ENCODE results near the gene AVEN. TPM values are rescaled to one million over a fixed set of nuclear protein-coding genes. Genes with fewer than 3 reads are reported as not detected.
"Not testable (repeated sequence)": the region's sequence is repeated elsewhere in the genome, so short reads cannot be mapped to it uniquely, and the experiment has no call there.

AVEN gene
- total RNA-seq, 1 donor from 2014 or later, result 11.5 TPM

DNA sequence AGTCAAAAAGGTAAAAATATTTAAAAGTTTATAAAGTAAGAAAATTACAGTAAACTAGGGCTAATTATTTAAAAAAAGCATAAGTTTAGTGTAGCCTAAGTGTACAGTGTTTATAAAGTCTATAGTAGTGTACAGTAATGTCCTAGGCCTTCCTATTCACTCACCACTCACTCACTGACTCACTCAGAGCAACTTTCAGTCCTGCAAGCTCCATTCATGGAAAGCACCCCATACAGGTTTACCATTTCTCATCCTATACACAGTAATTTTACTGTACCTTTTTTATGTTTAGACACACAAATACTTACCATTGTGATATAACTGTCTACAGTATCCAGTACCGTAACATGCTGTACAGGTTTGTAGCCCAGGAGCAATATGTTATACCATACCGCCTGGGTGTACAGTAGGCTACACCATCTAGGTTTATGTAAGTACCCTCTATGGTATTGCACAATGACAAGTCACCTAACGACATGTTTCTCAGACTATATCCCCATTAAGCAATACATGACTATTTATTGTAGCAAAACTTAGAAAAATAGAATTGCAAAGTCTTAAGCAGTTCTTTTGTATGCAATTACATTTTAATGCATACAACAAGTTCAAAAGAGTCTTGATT, 19.5 kb downstream of the AVEN start:
- H3K27ac ChIP-seq, result no peak overlapping the region
- intact Hi-C loops (cut with DNase I), result no loop called here

DNA sequence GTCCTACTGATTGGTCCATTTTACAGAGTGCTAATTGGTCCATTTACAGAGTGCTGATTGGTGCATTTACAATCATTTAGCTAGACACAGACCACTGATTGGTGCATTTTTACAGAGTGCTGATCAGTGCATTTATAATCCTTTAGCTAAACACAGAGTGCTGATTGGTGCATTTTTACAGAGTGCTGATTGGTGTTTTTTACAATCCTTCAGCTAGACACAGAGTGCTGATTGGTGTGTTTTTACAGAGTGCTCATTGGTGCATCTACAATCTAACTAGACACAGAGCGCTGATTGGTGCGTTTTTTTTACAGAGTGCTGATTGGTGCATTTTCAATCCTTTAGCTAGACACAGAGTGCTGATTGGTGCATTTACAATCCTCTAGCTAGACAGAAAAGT, 20.3 kb downstream of the AVEN start:
- not testable (repeated sequence) for ATAC-seq

More for the DNA sequence above, 19.5 kb downstream of the AVEN start:
- H3K27me3 ChIP-seq, result no peaks in the 10 kb centered on the region
- no peak overlapping the region for H3K4me3 ChIP-seq
- DNase-seq, result no peak
- no peaks in the 10 kb centered on the region for H3K36me3 ChIP-seq
- TF ChIP-seq, protein P1, sequence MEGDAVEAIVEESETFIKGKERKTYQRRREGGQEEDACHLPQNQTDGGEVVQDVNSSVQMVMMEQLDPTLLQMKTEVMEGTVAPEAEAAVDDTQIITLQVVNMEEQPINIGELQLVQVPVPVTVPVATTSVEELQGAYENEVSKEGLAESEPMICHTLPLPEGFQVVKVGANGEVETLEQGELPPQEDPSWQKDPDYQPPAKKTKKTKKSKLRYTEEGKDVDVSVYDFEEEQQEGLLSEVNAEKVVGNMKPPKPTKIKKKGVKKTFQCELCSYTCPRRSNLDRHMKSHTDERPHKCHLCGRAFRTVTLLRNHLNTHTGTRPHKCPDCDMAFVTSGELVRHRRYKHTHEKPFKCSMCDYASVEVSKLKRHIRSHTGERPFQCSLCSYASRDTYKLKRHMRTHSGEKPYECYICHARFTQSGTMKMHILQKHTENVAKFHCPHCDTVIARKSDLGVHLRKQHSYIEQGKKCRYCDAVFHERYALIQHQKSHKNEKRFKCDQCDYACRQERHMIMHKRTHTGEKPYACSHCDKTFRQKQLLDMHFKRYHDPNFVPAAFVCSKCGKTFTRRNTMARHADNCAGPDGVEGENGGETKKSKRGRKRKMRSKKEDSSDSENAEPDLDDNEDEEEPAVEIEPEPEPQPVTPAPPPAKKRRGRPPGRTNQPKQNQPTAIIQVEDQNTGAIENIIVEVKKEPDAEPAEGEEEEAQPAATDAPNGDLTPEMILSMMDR (IDR thresholded peaks at IDR 0.05), result no peak
- no peaks in the 10 kb centered on the region for H3K4me1 ChIP-seq
- no peaks in the 10 kb centered on the region for H3K9me3 ChIP-seq
- no peak for ATAC-seq

DNA sequence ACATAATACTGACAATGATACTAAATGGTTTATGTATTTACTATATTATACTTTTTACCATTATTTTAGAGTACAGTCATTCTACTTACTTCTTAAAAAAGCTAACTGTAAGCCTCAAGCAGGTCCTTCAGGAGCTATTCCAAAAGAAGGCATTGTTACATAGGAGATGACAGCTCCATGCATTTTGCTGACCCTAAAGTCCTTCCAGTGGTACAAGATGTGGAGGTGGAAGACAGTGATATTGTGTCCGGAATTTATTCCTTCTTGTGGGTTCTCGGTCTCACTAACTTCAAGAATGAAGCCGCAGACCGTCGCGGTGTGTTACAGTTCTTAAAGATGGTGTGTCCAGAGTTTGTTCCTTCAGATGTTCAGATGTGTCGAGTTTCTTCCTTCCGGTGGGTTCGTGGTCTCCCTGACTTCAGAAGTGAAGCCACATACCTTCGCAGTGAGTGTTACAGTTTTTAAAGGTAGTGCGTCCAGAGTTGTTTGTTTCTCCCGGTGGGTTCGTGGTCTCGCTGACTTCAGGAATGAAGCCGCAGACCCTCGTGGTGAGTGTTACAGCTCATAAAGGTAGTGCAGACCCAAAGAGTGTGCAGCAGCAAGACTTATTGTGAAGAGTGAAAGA, 20.9 kb downstream of the AVEN start:
- DNase-seq (no peak), ATAC-seq (no peak)
- H3K27me3 ChIP-seq, result no peaks in the 10 kb centered on the region
- no peaks in the 10 kb centered on the region for H3K36me3 ChIP-seq
- H3K9me3 ChIP-seq, result no peaks in the 10 kb centered on the region
- TF ChIP-seq, protein P1 (IDR thresholded peaks at IDR 0.05), result no peak
- H3K4me3 ChIP-seq, result no peak overlapping the region
- intact Hi-C loops (cut with DNase I), result no loop called here
- H3K27ac ChIP-seq, result no peak overlapping the region
- no peaks in the 10 kb centered on the region for H3K4me1 ChIP-seq

More for the DNA sequence above, 20.3 kb downstream of the AVEN start:
- H3K27ac ChIP-seq; DNase-seq; H3K9me3 ChIP-seq; H3K36me3 ChIP-seq; H3K4me3 ChIP-seq; intact Hi-C loops (cut with DNase I); H3K4me1 ChIP-seq; H3K27me3 ChIP-seq: not testable (repeated sequence)

DNA sequence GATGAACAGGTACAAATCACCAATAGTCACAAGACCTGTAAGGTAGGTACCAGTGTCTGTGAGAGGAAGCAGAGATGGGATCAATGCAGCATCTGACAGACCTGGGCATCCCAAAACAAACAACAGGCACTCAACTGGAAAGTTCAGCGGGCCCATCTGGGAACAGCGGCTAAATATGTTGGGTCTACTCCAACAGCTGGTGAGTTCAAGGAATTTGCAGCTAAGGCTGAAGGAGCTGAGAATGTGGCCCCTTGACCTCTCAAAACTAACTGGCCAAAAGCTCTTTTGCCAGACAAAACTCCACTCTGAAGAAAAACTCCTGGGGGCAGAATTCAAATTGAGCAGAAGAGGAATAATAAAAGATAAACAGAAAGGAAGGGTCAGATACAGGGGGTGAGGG, 24.4 kb downstream of the AVEN start:
- ATAC-seq (no peak), DNase-seq (no peak)
- Histone ChIP-seq H3K27ac (no peak overlapping the region), H3K27me3 (no peaks in the 10 kb centered on the region), H3K36me3 (no peaks in the 10 kb centered on the region), H3K4me1 (no peaks in the 10 kb centered on the region), H3K9me3 (no peaks in the 10 kb centered on the region), H3K4me3 (no peak overlapping the region)
- intact Hi-C loops (cut with DNase I), result no loop called here
- TF ChIP-seq, protein P1 (IDR thresholded peaks at IDR 0.05), result no peak

DNA sequence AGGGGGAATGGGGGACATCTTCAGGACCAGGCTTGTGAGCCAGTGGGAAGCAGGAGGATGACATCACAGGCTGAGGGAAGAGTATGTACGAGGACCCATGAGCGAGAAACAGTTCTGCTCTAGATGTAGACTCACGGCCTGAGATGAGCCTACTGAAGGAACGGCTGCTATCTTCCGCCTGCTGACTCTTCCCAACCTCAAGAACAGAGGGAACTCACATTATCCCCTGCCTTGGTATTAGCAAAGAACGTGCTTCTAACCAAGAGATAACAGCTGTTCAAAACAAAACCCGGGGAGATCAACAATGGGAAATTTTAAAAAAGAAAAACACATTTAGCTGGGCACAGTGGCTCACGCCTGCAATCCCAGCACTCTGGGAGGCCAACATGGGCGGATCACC, 25.3 kb downstream of the AVEN start:
- H3K4me3 ChIP-seq, result no peak overlapping the region
- H3K36me3 ChIP-seq, result no peaks in the 10 kb centered on the region
- no peaks in the 10 kb centered on the region for H3K4me1 ChIP-seq
- no peaks in the 10 kb centered on the region for H3K27me3 ChIP-seq
- H3K9me3 ChIP-seq, result no peaks in the 10 kb centered on the region
- intact Hi-C loops (cut with DNase I), result no loop called here
- no peak overlapping the region for H3K27ac ChIP-seq
- no peak for ATAC-seq
- TF ChIP-seq, protein P1 (IDR thresholded peaks at IDR 0.05), result no peak
- DNase-seq, result no peak

DNA sequence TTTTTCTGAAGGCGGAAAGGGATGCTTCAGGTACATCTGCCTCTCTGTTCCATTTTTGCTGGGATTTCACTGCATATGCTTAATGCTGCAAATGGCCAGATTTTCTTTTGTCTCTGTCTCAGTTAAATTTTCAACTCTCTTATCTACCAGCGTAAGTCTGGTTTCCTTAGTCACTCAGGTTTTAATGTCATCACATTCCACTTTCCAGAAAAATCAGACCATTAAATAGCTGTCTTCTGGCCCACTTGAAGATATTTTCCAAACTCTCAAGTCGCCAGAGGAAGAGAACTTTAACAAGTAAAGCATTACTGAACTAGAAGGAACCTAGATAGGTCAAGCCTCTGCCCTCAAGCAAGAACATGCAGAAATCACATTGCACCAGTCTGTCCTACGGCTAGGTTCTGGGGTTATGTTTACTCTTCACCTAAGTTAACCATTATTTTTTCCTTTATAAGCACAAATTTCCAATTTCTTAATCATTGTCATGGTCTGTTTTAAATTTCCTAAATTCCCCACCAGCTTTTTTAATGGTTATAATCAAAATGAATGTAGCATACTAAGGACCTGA, 26.5 kb downstream of the AVEN start:
- Histone ChIP-seq H3K9me3 (no peaks in the 10 kb centered on the region), H3K36me3 (no peaks in the 10 kb centered on the region), H3K4me3 (no peak overlapping the region), H3K4me1 (no peaks in the 10 kb centered on the region), H3K27ac (no peak overlapping the region), H3K27me3 (no peaks in the 10 kb centered on the region)
- TF ChIP-seq, protein P1 (IDR thresholded peaks at IDR 0.05), result no peak
- ATAC-seq (no peak), DNase-seq (no peak)
- intact Hi-C loops (cut with DNase I), result no loop called here
